Left lung (tissue), 10 donors: Measurements from ENCODE around the gene SLC26A11. TPM values are rescaled to one million over a fixed set of nuclear protein-coding genes. Genes with fewer than 3 reads are reported as not detected.

Experiments
- ATAC-seq: fragments of 200-7000 bp; cut with Tn5 transposase; one replicate; pipeline ENCODE4 v1.9.1; 2020; ENCODE audit warnings: moderate library complexity
- DNase-seq, 4 donors: peaks; one replicate each; pipeline ENCODE4 v3.0.0-alpha.2; 2013 to 2020
- H3K27ac ChIP-seq, 2 donors: fragments of 200-600 bp; sonication (generic) in 1 of 2; one replicate each; pipeline versions ENCODE4 v1.5.0 to v1.8.0; 2020 to 2021
- H3K27me3 ChIP-seq, 2 donors: fragments of 200-600 bp; sonication (generic) in 1 of 2; one replicate each; pipeline versions ENCODE4 v1.5.0 to v1.8.0; 2020 to 2021
- H3K36me3 ChIP-seq, 2 donors: fragments of 200-600 bp; sonication (generic) in 1 of 2; one replicate each; pipeline versions ENCODE4 v1.5.0 to v1.8.0; 2020 to 2021
- H3K4me1 ChIP-seq, 2 donors: fragments of 200-600 bp; one replicate each; pipeline ENCODE4 v1.8.0; 2021
- H3K4me3 ChIP-seq, 2 donors: fragments of 200-600 bp; sonication (generic) in 1 of 2; one replicate each; pipeline versions ENCODE4 v1.5.0 to v1.8.0; 2020 to 2021; ENCODE audit warnings: mild to moderate bottlenecking in 1 of 2
- H3K9me3 ChIP-seq, 2 donors: fragments of 200-600 bp; sonication (generic) in 1 of 2; one replicate each; pipeline versions ENCODE4 v1.5.0 to v1.8.0; 2020 to 2021
- CTCF ChIP-seq, 2 donors: fragments of 200-600 bp; sonication (generic) in 1 of 2; IDR thresholded peaks; one replicate each; pipeline versions ENCODE4 v1.5.0 to v1.8.0; 2021; ENCODE audit warnings: antibody characterized with exemption in 2 of 2
- intact Hi-C, 2 donors: fragments of 100-400 bp; cut with DNase I; formaldehyde crosslinking; loops; one replicate each; pipeline versions ENCODE4 v1.11.2 to v1.14.2; 2022
- polyA plus RNA-seq, 6 donors: library from polyadenylated mRNA; unstranded; fragments of 120-200 nt; gene quantifications; one replicate each; pipeline ENCODE4 v1.2.1, GENCODE V29; 2013; ENCODE audit not compliant: insufficient read length in 6 of 6
- total RNA-seq, 2 donors: library from RNA; stranded (reverse); fragmentation: NEBNext Ultra II Directional; extraction: Animal tissue kit (Norgen Biotek cat#: 25700); gene quantifications; one replicate each; pipeline ENCODE4 v1.2.1, GENCODE V29; 2021
- donor health status: DM: no; HTN: yes; CAD: no.
- donor health status: DM: no; HTN: no; CAD: no.

SLC26A11 gene
- total and polyA plus RNA-seq, 8 donors = 22.3 to 36.0 (median 24.6) TPM

- intact Hi-C loops = no loop called here
- no peaks in the 10 kb centered on the region for H3K27me3 ChIP-seq
- TF ChIP-seq CTCF (IDR thresholded peaks at IDR 0.05) = no peak
- peaks cover 0 to 5% of the 10 kb centered on the region in 2 donors for H3K4me1 ChIP-seq
- no peak overlapping the region for H3K4me3 ChIP-seq
- no peaks in the 10 kb centered on the region for H3K36me3 ChIP-seq
- no peaks in the 10 kb centered on the region for H3K9me3 ChIP-seq
- DNase-seq (no peak), ATAC-seq (no peak)
- no peak overlapping the region for H3K27ac ChIP-seq
Observed at GRCh38 chr17:80176757-80177156, 43.5 kb upstream of the SLC26A11 start.

DNA sequence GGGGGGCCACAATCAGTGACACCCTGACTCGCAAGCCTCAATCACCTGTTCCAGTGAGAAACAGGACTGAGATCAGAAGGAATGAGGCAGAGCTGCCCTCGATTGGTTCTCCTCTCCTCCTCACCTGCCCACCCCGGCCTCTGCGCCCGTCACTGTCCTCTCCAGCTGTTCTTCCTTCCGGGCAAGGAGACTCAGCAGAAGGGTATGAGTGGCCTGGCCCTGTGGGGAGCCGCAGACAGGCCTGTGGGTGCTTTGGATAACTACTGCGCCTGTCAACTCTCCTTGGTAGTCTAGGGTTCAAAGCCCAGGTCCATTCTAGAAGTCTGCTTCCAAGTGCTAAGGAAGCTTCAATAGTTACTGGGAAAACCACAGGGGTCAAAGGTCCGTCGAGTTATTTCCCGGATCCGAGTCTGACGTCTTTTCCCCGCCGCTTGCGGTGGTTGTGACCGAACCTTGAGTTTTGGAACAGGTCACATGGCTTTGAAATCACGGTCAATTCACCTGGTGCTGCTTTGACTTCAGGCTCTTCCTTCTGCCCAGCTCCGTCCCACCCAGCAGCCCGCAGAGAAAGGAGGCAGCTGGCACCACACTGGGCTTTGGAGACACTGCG lies 42.1 kb upstream of the SLC26A11 start:
- ATAC-seq = no peak
- intact Hi-C loops = no loop called here
- peaks cover 0 to 5% of the 10 kb centered on the region in 2 donors for H3K4me1 ChIP-seq

GRCh38 chr17:80180192-80180591 lies 40.0 kb upstream of the SLC26A11 start:
- Histone ChIP-seq H3K27ac (no peak overlapping the region), H3K36me3 (no peaks in the 10 kb centered on the region), H3K27me3 (no peaks in the 10 kb centered on the region), H3K9me3 (no peaks in the 10 kb centered on the region), H3K4me1 (peaks cover 0 to 5% of the 10 kb centered on the region in 2 donors), H3K4me3 (no peak overlapping the region)
- ATAC-seq (no peak), DNase-seq (no peak)
- intact Hi-C loops = no loop called here
- no peak for TF ChIP-seq CTCF (IDR thresholded peaks at IDR 0.05)

More for the DNA sequence above, 42.1 kb upstream of the SLC26A11 start:
- Histone ChIP-seq H3K36me3 (no peaks in the 10 kb centered on the region), H3K9me3 (no peaks in the 10 kb centered on the region), H3K27me3 (no peaks in the 10 kb centered on the region), H3K27ac (no peak overlapping the region), H3K4me3 (no peak overlapping the region)
- TF ChIP-seq CTCF (IDR thresholded peaks at IDR 0.05) = no peak
- no peak for DNase-seq

DNA sequence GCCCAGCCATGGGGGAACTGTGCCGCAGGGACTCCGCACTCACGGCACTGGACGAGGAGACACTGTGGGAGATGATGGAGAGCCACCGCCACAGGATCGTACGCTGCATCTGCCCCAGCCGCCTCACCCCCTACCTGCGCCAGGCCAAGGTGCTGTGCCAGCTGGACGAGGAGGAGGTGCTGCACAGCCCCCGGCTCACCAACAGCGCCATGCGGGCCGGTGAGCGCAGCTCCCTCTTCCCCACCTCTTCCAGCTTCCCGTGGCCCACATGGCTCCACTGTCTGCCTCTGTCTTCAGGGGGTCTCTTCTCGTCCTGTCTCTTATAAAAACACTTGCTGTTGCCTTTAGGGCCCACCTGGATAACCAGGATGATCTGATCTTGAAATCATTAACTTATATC lies 38.8 kb upstream of the SLC26A11 start:
- ATAC-seq (no peak), DNase-seq (no peak)
- H3K36me3 ChIP-seq = no peaks in the 10 kb centered on the region
- intact Hi-C loops = no loop called here
- no peak overlapping the region for H3K27ac ChIP-seq
- H3K4me3 ChIP-seq = no peak overlapping the region
- H3K9me3 ChIP-seq = no peaks in the 10 kb centered on the region
- no peaks in the 10 kb centered on the region for H3K27me3 ChIP-seq
- H3K4me1 ChIP-seq = no peaks in the 10 kb centered on the region
- TF ChIP-seq CTCF (IDR thresholded peaks at IDR 0.05) = no peak

DNA sequence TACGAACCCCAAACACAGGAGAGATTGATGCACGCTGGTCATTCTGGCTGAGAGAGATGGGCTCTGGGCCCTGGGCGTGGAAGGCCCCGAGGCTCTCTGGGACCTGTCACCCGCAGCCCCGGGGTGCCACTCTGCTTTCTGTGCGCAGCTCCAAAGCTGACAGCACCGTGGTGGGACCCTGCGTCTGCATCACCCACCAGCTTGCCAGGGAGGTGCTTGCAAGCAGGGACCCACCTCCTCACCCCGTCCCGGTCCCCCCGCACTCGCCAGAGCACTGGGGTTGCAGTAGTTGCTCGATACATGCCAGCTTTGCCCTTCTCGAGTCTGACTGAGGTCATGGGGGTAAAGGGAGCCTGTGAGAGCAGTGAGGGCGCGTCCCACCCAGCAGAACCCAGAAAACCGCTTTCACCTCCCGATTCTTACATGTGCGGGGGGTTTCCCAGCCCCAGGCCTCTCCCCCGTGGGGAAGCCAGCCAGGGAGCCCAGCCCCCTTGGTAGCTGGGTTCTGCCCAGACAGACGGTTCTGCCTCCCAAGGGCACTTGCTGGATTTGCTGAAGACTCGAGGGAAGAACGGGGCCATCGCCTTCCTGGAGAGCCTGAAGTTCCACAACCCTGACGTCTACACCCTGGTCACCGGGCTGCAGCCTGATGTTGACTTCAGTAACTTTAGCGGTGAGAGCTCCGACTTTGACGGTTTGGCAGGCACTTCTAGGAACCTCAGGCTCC lies 37.9 kb upstream of the SLC26A11 start:
- no peaks in the 10 kb centered on the region for H3K27me3 ChIP-seq
- ATAC-seq = no peak
- no peak for DNase-seq
- TF ChIP-seq CTCF (IDR thresholded peaks at IDR 0.05) = no peak
- no peak overlapping the region for H3K4me3 ChIP-seq
- H3K27ac ChIP-seq = no peak overlapping the region
- H3K9me3 ChIP-seq = no peaks in the 10 kb centered on the region
- intact Hi-C loops = no loop called here
- no peaks in the 10 kb centered on the region for H3K36me3 ChIP-seq
- H3K4me1 ChIP-seq = no peaks in the 10 kb centered on the region
